CD14-positive monocyte (primary cell): Measurements from ENCODE around the gene RBM10. TPM values are rescaled to one million over a fixed set of nuclear protein-coding genes. Genes with fewer than 3 reads are reported as not detected.
"Not testable (repeated sequence)": the region's sequence is repeated elsewhere in the genome, so short reads cannot be mapped to it uniquely, and the experiment has no call there.

Experiments
- DNase-seq, 3 donors: peaks; one replicate each; pipeline ENCODE4 v3.0.0-alpha.2; 2011 to 2022
- H2AFZ ChIP-seq: 2 replicates; pipeline ENCODE4 v1.6.0; 2012; ENCODE audit warnings: mild to moderate bottlenecking, low read depth, low read length, inconsistent platforms; ENCODE audit not compliant: insufficient read depth, poor library complexity, severe bottlenecking
- H3K27ac ChIP-seq, 2 donors: 1 replicate in 1 of 2; 2 replicates in 1 of 2; pipeline ENCODE4 v1.5.1; 2012 to 2013; ENCODE audit warnings: low read length in 2 of 2, control low read depth in 1 of 2, inconsistent platforms in 1 of 2, low read depth in 1 of 2, mild to moderate bottlenecking in 1 of 2
- H3K27me3 ChIP-seq, 2 donors: one replicate each; pipeline versions ENCODE4 v1.6.0 to v1.6.1; 2011 to 2013; ENCODE audit warnings: low read length in 2 of 2; ENCODE audit not compliant: control insufficient read depth in 2 of 2, insufficient read depth in 2 of 2
- H3K36me3 ChIP-seq, 2 donors: replicated peaks in 1 of 2; 1 replicate in 1 of 2; 2 replicates in 1 of 2; pipeline versions ENCODE4 v1.5.1 to v1.6.1; 2012 to 2013; ENCODE audit warnings: low read length in 2 of 2, control low read depth in 1 of 2, inconsistent platforms in 1 of 2, mild to moderate bottlenecking in 1 of 2; ENCODE audit not compliant: insufficient read depth in 2 of 2, control insufficient read depth in 1 of 2
- H3K4me1 ChIP-seq, 2 donors: 1 replicate in 1 of 2; 2 replicates in 1 of 2; pipeline versions ENCODE4 v1.5.1 to v1.6.1; 2012 to 2013; ENCODE audit warnings: low read length in 2 of 2, control low read depth in 1 of 2, inconsistent platforms in 1 of 2, mild to moderate bottlenecking in 1 of 2, moderate library complexity in 1 of 2; ENCODE audit not compliant: insufficient read depth in 2 of 2, control insufficient read depth in 1 of 2
- H3K4me2 ChIP-seq: replicated peaks from 2 replicates; pipeline ENCODE3; 2012; ENCODE audit warnings: low read length, moderate library complexity, mild to moderate bottlenecking; ENCODE audit not compliant: poor library complexity, severe bottlenecking; ENCODE audit errors: extremely low read depth
- H3K4me3 ChIP-seq, 3 experiments: fragments of 200-600 bp in 1 of 3; sonication (generic) in 1 of 3; replicated peaks in 1 of 3; 1 replicate in 2 of 3; 2 replicates in 1 of 3; pipeline ENCODE4 v1.5.1; 2011 to 2013; ENCODE audit warnings: low read length in 3 of 3, mild to moderate bottlenecking in 3 of 3, control low read depth in 2 of 3, low read depth in 2 of 3, inconsistent platforms in 1 of 3, moderate library complexity in 1 of 3
- H3K79me2 ChIP-seq: 2 replicates; pipeline ENCODE4 v1.6.0; 2012; ENCODE audit warnings: mild to moderate bottlenecking, control low read depth, inconsistent platforms, low read length, moderate library complexity; ENCODE audit not compliant: insufficient read depth
- H3K9ac ChIP-seq: 2 replicates; pipeline ENCODE4 v1.6.0; 2017; ENCODE audit warnings: low read length, mild to moderate bottlenecking; ENCODE audit not compliant: insufficient read depth, poor library complexity, severe bottlenecking
- H3K9me3 ChIP-seq, 2 donors: replicated peaks in 1 of 2; 1 replicate in 1 of 2; 2 replicates in 1 of 2; pipeline versions ENCODE4 v1.5.1 to v1.6.1; 2012 to 2013; ENCODE audit warnings: low read length in 2 of 2, control low read depth in 1 of 2; ENCODE audit not compliant: control insufficient read depth in 1 of 2, insufficient read depth in 1 of 2
- H4K20me1 ChIP-seq: 2 replicates; pipeline ENCODE4 v1.6.0; 2012; ENCODE audit warnings: mild to moderate bottlenecking, low read length, control low read depth, moderate library complexity; ENCODE audit not compliant: insufficient read depth
- H3K27ac Mint-ChIP-seq, 7 donors: one replicate each; pipeline ENCODE4 v1.8.0; 2020; ENCODE audit warnings: mild to moderate bottlenecking in 7 of 7, mixed read lengths in 7 of 7, moderate library complexity in 6 of 7, inconsistent platforms in 2 of 7
- H3K27me3 Mint-ChIP-seq, 3 donors: one replicate each; pipeline ENCODE4 v1.8.0; 2021 to 2022; ENCODE audit warnings: low read depth in 3 of 3, mild to moderate bottlenecking in 3 of 3, mixed read lengths in 3 of 3, moderate library complexity in 3 of 3, inconsistent platforms in 1 of 3
- H3K36me3 Mint-ChIP-seq, 2 donors: one replicate each; pipeline ENCODE4 v1.8.0; 2020; ENCODE audit warnings: mixed read lengths in 2 of 2, inconsistent platforms in 1 of 2, mild to moderate bottlenecking in 1 of 2
- H3K4me1 Mint-ChIP-seq: one replicate; pipeline ENCODE4 v1.8.0; 2020; ENCODE audit warnings: mild to moderate bottlenecking, mixed read lengths
- H3K4me3 Mint-ChIP-seq, 2 donors: one replicate each; pipeline ENCODE4 v1.8.0; 2020; ENCODE audit warnings: mild to moderate bottlenecking in 2 of 2, mixed read lengths in 2 of 2, moderate library complexity in 1 of 2
- H3K9me3 Mint-ChIP-seq, 7 donors: one replicate each; pipeline ENCODE4 v1.8.0; 2020 to 2022; ENCODE audit warnings: mixed read lengths in 7 of 7, mild to moderate bottlenecking in 6 of 7, moderate library complexity in 6 of 7, inconsistent platforms in 2 of 7
- WGBS: methylation state at CpG from one replicate; pipeline ENCODE4 v1.1.5; 2013; ENCODE audit warnings: missing lambda C conversion rate; ENCODE audit not compliant: insufficient coverage; 5-methylcytosine and 5-hydroxymethylcytosine counted together
- intact Hi-C, 2 donors: fragments of 100-400 bp; cut with micrococcal nuclease; formaldehyde crosslinking; loops; one replicate each; pipeline versions ENCODE4 v1.15.0 to v1.15.1; 2023
- polyA plus RNA-seq, 3 donors: library from polyadenylated mRNA; depleted of rRNA in 1 of 3; unstranded in 2 of 3; stranded (reverse) in 1 of 3; fragments of 300-500 nt in 2 of 3; fragments of >200 nt in 1 of 3; fragmentation: Illumina TruSeq in 2 of 3; gene quantifications; 1 replicate in 2 of 3; 2 replicates in 1 of 3; pipeline ENCODE4 v1.2.3, GENCODE V29; 2012 to 2021
- TF ChIP-seq, protein P1 (sequence below): fragments of 200-600 bp; IDR thresholded peaks from one replicate; pipeline ENCODE4 v1.8.0; 2022; ENCODE audit warnings: antibody characterized with exemption, mild to moderate bottlenecking

RBM10 gene
- polyA plus RNA-seq, 3 donors: 7.3 to 29.4 (median 14.0) TPM

DNA sequence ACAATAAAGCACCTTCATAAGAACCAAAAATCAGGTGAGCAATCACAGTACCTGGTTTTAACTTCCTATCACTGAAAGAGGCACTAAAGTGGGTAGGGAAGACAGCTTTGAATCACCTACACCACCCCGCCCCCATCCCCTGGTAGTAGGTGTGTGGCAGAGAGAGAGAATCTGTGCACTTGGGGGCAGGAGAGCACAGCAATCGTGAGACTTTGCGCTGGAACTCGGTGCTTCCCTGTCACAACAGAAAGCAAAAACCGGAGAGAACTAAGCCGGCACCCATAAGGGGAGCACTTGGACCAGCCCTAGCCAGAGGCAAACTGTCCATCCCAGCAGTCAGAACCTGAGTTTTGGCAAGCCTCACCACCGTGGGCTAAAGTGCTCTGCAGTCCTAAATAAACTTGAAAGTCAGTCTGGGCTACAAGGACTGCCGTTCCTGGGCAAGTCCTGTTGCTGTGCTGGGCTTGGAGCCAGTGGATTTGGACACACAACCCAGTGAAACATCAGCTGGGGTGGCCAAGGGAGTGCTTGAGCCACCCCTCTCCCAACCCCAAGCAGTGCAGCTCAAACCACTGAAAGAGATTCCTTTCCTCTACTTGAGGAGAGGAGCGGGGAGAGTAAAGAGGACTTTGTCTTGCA, 32.6 kb upstream of the RBM10 start:
- peaks cover 0 to 37% (median 0%) of the 10 kb centered on the region in 3 donors for H3K27me3 Mint-ChIP-seq
- no peaks in the 10 kb centered on the region for H4K20me1 ChIP-seq
- H3K36me3 ChIP-seq: no peaks in the 10 kb centered on the region
- H2AFZ ChIP-seq: no peak overlapping the region
- H3K9ac ChIP-seq: no peak overlapping the region
- no peaks in the 10 kb centered on the region for H3K27me3 ChIP-seq
- no peak for DNase-seq
- no peaks in the 10 kb centered on the region for H3K4me1 ChIP-seq
- H3K9me3 Mint-ChIP-seq: peaks cover 0 to 19% (median 3%) of the 10 kb centered on the region in 7 donors
- H3K4me3 Mint-ChIP-seq: no peak overlapping the region
- TF ChIP-seq, protein P1, sequence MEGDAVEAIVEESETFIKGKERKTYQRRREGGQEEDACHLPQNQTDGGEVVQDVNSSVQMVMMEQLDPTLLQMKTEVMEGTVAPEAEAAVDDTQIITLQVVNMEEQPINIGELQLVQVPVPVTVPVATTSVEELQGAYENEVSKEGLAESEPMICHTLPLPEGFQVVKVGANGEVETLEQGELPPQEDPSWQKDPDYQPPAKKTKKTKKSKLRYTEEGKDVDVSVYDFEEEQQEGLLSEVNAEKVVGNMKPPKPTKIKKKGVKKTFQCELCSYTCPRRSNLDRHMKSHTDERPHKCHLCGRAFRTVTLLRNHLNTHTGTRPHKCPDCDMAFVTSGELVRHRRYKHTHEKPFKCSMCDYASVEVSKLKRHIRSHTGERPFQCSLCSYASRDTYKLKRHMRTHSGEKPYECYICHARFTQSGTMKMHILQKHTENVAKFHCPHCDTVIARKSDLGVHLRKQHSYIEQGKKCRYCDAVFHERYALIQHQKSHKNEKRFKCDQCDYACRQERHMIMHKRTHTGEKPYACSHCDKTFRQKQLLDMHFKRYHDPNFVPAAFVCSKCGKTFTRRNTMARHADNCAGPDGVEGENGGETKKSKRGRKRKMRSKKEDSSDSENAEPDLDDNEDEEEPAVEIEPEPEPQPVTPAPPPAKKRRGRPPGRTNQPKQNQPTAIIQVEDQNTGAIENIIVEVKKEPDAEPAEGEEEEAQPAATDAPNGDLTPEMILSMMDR: no peak
- H3K4me1 Mint-ChIP-seq: no peaks in the 10 kb centered on the region
- H3K79me2 ChIP-seq: no peaks in the 10 kb centered on the region
- intact Hi-C loops: no loop called here
- H3K27ac Mint-ChIP-seq: no peak overlapping the region
- H3K4me3 ChIP-seq: no peak overlapping the region
- no peak overlapping the region for H3K4me2 ChIP-seq
- no peaks in the 10 kb centered on the region for H3K36me3 Mint-ChIP-seq
- WGBS: 40% methylated on average over 2 of the region's 9 CpGs
- no peak overlapping the region for H3K27ac ChIP-seq
- H3K9me3 ChIP-seq: no peaks in the 10 kb centered on the region

DNA sequence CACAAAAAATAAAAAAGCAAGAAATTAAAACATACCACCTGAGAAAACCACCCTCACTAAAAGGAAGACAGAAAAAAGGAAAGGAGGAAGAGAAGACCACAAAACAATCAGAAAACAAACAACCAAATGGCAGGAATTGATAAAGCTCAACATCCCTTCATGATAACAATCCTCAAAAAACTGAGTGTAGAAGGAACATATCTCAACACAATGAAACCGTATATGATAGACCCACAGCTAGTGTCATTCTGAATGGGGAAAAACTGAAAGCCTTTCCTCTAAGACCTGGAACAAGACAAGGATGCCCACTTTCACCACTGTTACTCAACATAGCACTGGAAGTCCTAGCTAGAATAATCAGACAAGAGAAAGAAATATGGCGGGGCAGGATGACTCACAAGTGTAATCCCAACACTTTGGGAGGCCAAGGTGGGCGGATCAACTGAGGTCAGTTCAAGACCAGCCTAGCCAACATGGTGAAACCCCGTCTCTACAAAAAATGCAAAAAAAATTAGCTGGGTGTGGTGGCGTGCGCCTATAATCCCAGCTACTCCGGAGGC, 28.4 kb upstream of the RBM10 start:
- H3K4me3 ChIP-seq, H3K4me1 Mint-ChIP-seq, H3K36me3 ChIP-seq, H3K27ac ChIP-seq, H3K4me3 Mint-ChIP-seq, H2AFZ ChIP-seq, intact Hi-C loops, H3K4me1 ChIP-seq, H3K4me2 ChIP-seq, H3K36me3 Mint-ChIP-seq, H3K27ac Mint-ChIP-seq, H4K20me1 ChIP-seq, H3K27me3 ChIP-seq, H3K9ac ChIP-seq, DNase-seq, H3K9me3 ChIP-seq, H3K79me2 ChIP-seq: not testable (repeated sequence)
- peaks cover 0 to 33% (median 0%) of the 10 kb centered on the region in 3 donors for H3K27me3 Mint-ChIP-seq
- H3K9me3 Mint-ChIP-seq: peaks cover 0 to 11% (median 2%) of the 10 kb centered on the region in 7 donors
- WGBS: 92% methylated on average over 2 of the region's 7 CpGs

DNA sequence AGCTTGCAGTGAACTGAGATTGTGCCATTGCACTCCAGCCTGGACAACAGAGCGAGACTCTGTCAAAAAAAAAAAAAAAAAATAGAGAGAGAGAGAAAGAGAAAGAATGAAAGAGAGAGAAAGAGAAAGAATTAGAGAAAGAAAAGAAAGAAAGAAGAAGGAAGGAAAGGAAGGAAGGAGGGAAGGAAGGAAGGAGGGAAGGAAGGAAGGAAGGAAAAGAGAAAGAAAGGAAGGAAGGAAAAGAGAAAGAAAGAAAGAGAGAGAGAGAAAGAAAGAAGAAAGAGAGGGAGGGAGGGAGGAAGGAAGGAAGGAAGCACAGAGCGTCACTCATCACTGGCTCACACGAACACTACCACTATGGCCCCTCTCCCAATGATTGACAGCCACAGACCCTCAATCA, 20.6 kb upstream of the RBM10 start:
- H3K9ac ChIP-seq, H3K27me3 ChIP-seq, H3K36me3 ChIP-seq, H3K36me3 Mint-ChIP-seq, H3K4me1 ChIP-seq, DNase-seq, H3K4me3 Mint-ChIP-seq, H3K27ac Mint-ChIP-seq, H2AFZ ChIP-seq, H3K4me3 ChIP-seq, H3K9me3 Mint-ChIP-seq, H3K27ac ChIP-seq, intact Hi-C loops, H3K9me3 ChIP-seq, H4K20me1 ChIP-seq, H3K79me2 ChIP-seq, H3K4me2 ChIP-seq, H3K4me1 Mint-ChIP-seq: not testable (repeated sequence)
- peaks cover 0 to 45% (median 2%) of the 10 kb centered on the region in 3 donors for H3K27me3 Mint-ChIP-seq
- WGBS: no CpG with 5 or more reads among the region's 3 CpGs
